Neural cell (in vitro differentiated cells): ENCODE measurements around the gene PHIP.

ENCODE experiments used
- EP300 ChIP-seq: fragments of 450-650 bp; conservative IDR thresholded peaks from 2 replicates; pipeline ENCODE4 v1.6.1; 2014; ENCODE audit warnings: antibody characterized with exemption, mild to moderate bottlenecking, moderate library complexity; ENCODE audit not compliant: poor library complexity, severe bottlenecking
- POLR2AphosphoS5 ChIP-seq: IDR thresholded peaks from 2 replicates; pipeline ENCODE4 v1.6.1; 2012
- REST ChIP-seq: IDR thresholded peaks from 2 replicates; pipeline ENCODE4 v1.6.1; 2012; ENCODE audit warnings: borderline replicate concordance
- TAF1 ChIP-seq: IDR thresholded peaks from 2 replicates; pipeline ENCODE4 v1.6.1; 2012; ENCODE audit warnings: low read depth
- TF ChIP-seq, protein P1 (sequence below): fragments of 450-650 bp; IDR thresholded peaks from 2 replicates; pipeline ENCODE4 v1.5.1; 2014; ENCODE audit warnings: antibody characterized with exemption, mild to moderate bottlenecking, moderate library complexity; ENCODE audit not compliant: poor library complexity, severe bottlenecking

DNA sequence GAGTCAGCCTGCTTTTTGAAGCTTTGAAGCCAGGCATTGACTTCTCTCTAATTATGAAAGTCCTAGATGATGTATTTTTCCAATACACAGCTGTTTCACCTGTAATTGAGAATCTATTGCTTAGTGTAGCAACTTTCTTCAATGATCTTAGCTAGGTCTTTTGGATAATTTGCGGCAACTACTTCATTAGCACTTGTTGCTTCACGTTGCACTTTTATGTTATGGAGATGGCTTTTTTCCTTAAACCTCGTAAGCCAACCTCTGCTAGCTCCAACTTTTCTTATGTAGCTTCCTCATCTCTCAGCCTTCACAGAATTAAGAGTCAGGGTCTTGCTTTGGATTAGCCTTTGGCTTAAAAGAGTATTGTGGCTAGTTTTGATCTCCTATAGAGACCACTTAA is 44.8 kb downstream of the PHIP start:
- no peak for TF ChIP-seq TAF1
- TF ChIP-seq REST = no peak
- no peak for TF ChIP-seq EP300
- TF ChIP-seq POLR2AphosphoS5 = no peak
- TF ChIP-seq, protein P1, sequence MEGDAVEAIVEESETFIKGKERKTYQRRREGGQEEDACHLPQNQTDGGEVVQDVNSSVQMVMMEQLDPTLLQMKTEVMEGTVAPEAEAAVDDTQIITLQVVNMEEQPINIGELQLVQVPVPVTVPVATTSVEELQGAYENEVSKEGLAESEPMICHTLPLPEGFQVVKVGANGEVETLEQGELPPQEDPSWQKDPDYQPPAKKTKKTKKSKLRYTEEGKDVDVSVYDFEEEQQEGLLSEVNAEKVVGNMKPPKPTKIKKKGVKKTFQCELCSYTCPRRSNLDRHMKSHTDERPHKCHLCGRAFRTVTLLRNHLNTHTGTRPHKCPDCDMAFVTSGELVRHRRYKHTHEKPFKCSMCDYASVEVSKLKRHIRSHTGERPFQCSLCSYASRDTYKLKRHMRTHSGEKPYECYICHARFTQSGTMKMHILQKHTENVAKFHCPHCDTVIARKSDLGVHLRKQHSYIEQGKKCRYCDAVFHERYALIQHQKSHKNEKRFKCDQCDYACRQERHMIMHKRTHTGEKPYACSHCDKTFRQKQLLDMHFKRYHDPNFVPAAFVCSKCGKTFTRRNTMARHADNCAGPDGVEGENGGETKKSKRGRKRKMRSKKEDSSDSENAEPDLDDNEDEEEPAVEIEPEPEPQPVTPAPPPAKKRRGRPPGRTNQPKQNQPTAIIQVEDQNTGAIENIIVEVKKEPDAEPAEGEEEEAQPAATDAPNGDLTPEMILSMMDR = no peak
